ENCODE measurements around the gene DAB1.

The DAB1 gene

GRCh38 chr1:57018119-57018518 lies 405.7 kb downstream of the DAB1 start:
- TF ChIP-seq CTCF (conservative IDR thresholded peaks at IDR 0.05) = no peak
- no peak overlapping the region for H3K27ac ChIP-seq

GRCh38 chr1:57017717-57018116 lies 406.1 kb downstream of the DAB1 start:
- no peak overlapping the region for H3K27ac ChIP-seq

GRCh38 chr1:57017200-57017599 lies 406.7 kb downstream of the DAB1 start:
- TF ChIP-seq CTCF (conservative IDR thresholded peaks at IDR 0.05) = no peak
- H3K27ac ChIP-seq = no peak overlapping the region

More at GRCh38 chr1:57017717-57018116, 406.1 kb downstream of the DAB1 start:
- TF ChIP-seq CTCF (conservative IDR thresholded peaks at IDR 0.05) = peak; percentile 14; the same call in 1 of the 2 replicates

GRCh38 chr1:57015071-57015470 lies 408.8 kb downstream of the DAB1 start:
- no peak overlapping the region for H3K27ac ChIP-seq
- TF ChIP-seq CTCF (conservative IDR thresholded peaks at IDR 0.05) = no peak

GRCh38 chr1:57013522-57013921 lies 410.3 kb downstream of the DAB1 start:
- no peak overlapping the region for H3K27ac ChIP-seq
- TF ChIP-seq CTCF (conservative IDR thresholded peaks at IDR 0.05) = no peak

GRCh38 chr1:57012315-57012714 lies 411.5 kb downstream of the DAB1 start:
- TF ChIP-seq CTCF (conservative IDR thresholded peaks at IDR 0.05) = no peak
- peak overlapping the region; percentile 11; the same call in 1 of the 2 replicates for H3K27ac ChIP-seq

GRCh38 chr1:57010511-57010910 lies 413.3 kb downstream of the DAB1 start:
- no peak overlapping the region for H3K27ac ChIP-seq
- no peak for TF ChIP-seq CTCF (conservative IDR thresholded peaks at IDR 0.05)

All from VCaP (cell line).